HCT116 (cell line): ENCODE results near the gene PLCE1. TPM values are rescaled to one million over a fixed set of nuclear protein-coding genes. Genes with fewer than 3 reads are reported as not detected.

Experiments
- ATAC-seq: fragments of 200-7000 bp; cut with Tn5 transposase; 2 replicates; pipeline ENCODE4 v1.9.1; 2020; ENCODE audit warnings: mild to moderate bottlenecking, moderate library complexity
- BruUV-seq: library from RNA; stranded (reverse); fragments of 400-500 nt; replicated peaks from 2 replicates; lab custom pipeline; 2021; lab: Mats Ljungman, UMichigan
- CTCF ChIA-PET: fragments of 300-600 bp; sonication (Branson Sonifier 250); formaldehyde crosslinking; loops from one replicate; lab custom pipeline; 2021; ENCODE audit warnings: antibody characterized with exemption; lab: Charles Lee
- POLR2A ChIA-PET: fragments of 300-600, 350-600 bp; sonication (Branson Sonifier 250); formaldehyde crosslinking; loops from one replicate; lab custom pipeline; 2021; ENCODE audit warnings: antibody characterized with exemption; lab: Charles Lee
- RAD21 ChIA-PET, 2 experiments: fragments of 300-600 bp; sonication (Branson Sonifier 250); formaldehyde crosslinking; loops; one replicate each; lab custom pipeline; 2023; ENCODE audit warnings: low total read pairs in 2 of 2; ENCODE audit not compliant: uncharacterized antibody in 2 of 2, unreplicated experiment in 2 of 2, low non-redundant PET in 1 of 2; lab: Charles Lee
- DNase-seq: peaks from one replicate; pipeline ENCODE4 v3.0.0-alpha.2; 2010; ENCODE audit warnings: low read depth, low spot score
- H2AFZ ChIP-seq: fragments of 200-600 bp; shearing (Covaris generic), sonication (generic); 2 replicates; pipeline ENCODE4 v1.6.1; 2017; ENCODE audit warnings: low read depth, mixed run types, mixed read lengths, antibody characterized with exemption, low read length; ENCODE audit not compliant: poor library complexity, severe bottlenecking
- H3K27ac ChIP-seq: 2 replicates; pipeline ENCODE4 v1.5.1; 2012; ENCODE audit warnings: low read depth, low read length
- H3K27me3 ChIP-seq: fragments of 200-600 bp; sonication (generic); 2 replicates; pipeline ENCODE4 v1.6.1; 2016; ENCODE audit warnings: mixed run types, low read length, mixed read lengths; ENCODE audit not compliant: insufficient read depth
- H3K36me3 ChIP-seq, 2 experiments: fragments of 200-500 bp in 1 of 2; fragments of 200-600 bp in 1 of 2; sonication (Bioruptor generic) in 1 of 2; sonication (generic) in 1 of 2; 2 replicates each; pipeline versions ENCODE4 v1.5.1 to v1.6.1; 2014 to 2016; ENCODE audit warnings: low read length in 2 of 2, inconsistent platforms in 1 of 2, mixed read lengths in 1 of 2, mixed run types in 1 of 2; ENCODE audit not compliant: insufficient read depth in 2 of 2, control insufficient read depth in 1 of 2
- H3K4me1 ChIP-seq, 2 experiments: fragments of 200-600 bp in 1 of 2; sonication (generic) in 1 of 2; 2 replicates each; pipeline versions ENCODE4 v1.5.1 to v1.6.1; 2012 to 2017; ENCODE audit warnings: low read length in 2 of 2, inconsistent platforms in 1 of 2, mild to moderate bottlenecking in 1 of 2, mixed read lengths in 1 of 2, mixed run types in 1 of 2, moderate library complexity in 1 of 2; ENCODE audit not compliant: insufficient read depth in 2 of 2, control insufficient read depth in 1 of 2
- H3K4me2 ChIP-seq: fragments of 200-600 bp; sonication (generic); 2 replicates; pipeline ENCODE4 v1.6.1; 2017; ENCODE audit warnings: mixed run types, low read length, mixed read lengths
- H3K4me3 ChIP-seq, 2 experiments: fragments of 200-600 bp in 1 of 2; sonication (generic) in 1 of 2; replicated peaks in 1 of 2; 2 replicates each; pipeline ENCODE4 v1.5.1; 2011 to 2016; ENCODE audit warnings: low read length in 2 of 2, control low read depth in 1 of 2, low read depth in 1 of 2, mild to moderate bottlenecking in 1 of 2, mixed read lengths in 1 of 2, mixed run types in 1 of 2
- H3K79me2 ChIP-seq: fragments of 200-600 bp; sonication (generic); 2 replicates; pipeline ENCODE4 v1.6.1; 2017; ENCODE audit warnings: mild to moderate bottlenecking, mixed run types, low read length, moderate library complexity, mixed read lengths; ENCODE audit not compliant: insufficient read depth
- H3K9ac ChIP-seq: fragments of 200-600 bp; sonication (generic); 2 replicates; pipeline ENCODE4 v1.6.1; 2016; ENCODE audit warnings: low read length, mixed read lengths
- H3K9me2 ChIP-seq: fragments of 200-600 bp; sonication (generic), shearing (Covaris generic); 2 replicates; pipeline ENCODE4 v1.6.1; 2017; ENCODE audit warnings: mixed run types, mild to moderate bottlenecking, moderate library complexity; ENCODE audit not compliant: insufficient read depth
- H3K9me3 ChIP-seq, 2 experiments: fragments of 200-500 bp in 1 of 2; fragments of 200-600 bp in 1 of 2; sonication (Bioruptor generic) in 1 of 2; sonication (generic) in 1 of 2; 2 replicates each; pipeline ENCODE4 v1.6.1; 2014 to 2017; ENCODE audit warnings: low read length in 2 of 2, mixed read lengths in 2 of 2, inconsistent platforms in 1 of 2, low read depth in 1 of 2, mild to moderate bottlenecking in 1 of 2, mixed run types in 1 of 2, moderate library complexity in 1 of 2; ENCODE audit not compliant: control insufficient read depth in 1 of 2, insufficient read depth in 1 of 2
- H4K20me1 ChIP-seq: fragments of 200-600 bp; sonication (generic), shearing (Covaris generic); 2 replicates; pipeline ENCODE4 v1.6.1; 2017; ENCODE audit warnings: mixed run types, mild to moderate bottlenecking, moderate library complexity; ENCODE audit not compliant: insufficient read depth
- ATF3 ChIP-seq: IDR thresholded peaks from 2 replicates; pipeline ENCODE4 v1.6.1; 2012
- CEBPB ChIP-seq: IDR thresholded peaks from 2 replicates; pipeline ENCODE4 v1.6.1; 2012; ENCODE audit warnings: low read depth
- CTCF ChIP-seq, 3 experiments: fragments of 200-600 bp in 1 of 3; sonication (generic) in 1 of 3; IDR thresholded peaks in 2 of 3; conservative IDR thresholded peaks in 1 of 3; 2 replicates each; pipeline ENCODE4 v1.5.1; 2012 to 2017; ENCODE audit warnings: low read depth in 2 of 3, low read length in 2 of 3, antibody characterized with exemption in 1 of 3, borderline replicate concordance in 1 of 3, control low read depth in 1 of 3, mild to moderate bottlenecking in 1 of 3, mixed read lengths in 1 of 3, mixed run types in 1 of 3, moderate library complexity in 1 of 3; ENCODE audit not compliant: insufficient read depth in 1 of 3
- EGR1 ChIP-seq: IDR thresholded peaks from 2 replicates; pipeline ENCODE4 v1.6.1; 2012; ENCODE audit warnings: low read depth
- ELF1 ChIP-seq: IDR thresholded peaks from 2 replicates; pipeline ENCODE4 v1.6.1; 2012; ENCODE audit warnings: low read depth, borderline replicate concordance
- EZH2 ChIP-seq: fragments of 200-600 bp; sonication (generic); IDR thresholded peaks from 2 replicates; pipeline ENCODE4 v1.6.1; 2017; ENCODE audit warnings: antibody characterized with exemption, mixed run types
- EZH2phosphoT487 ChIP-seq: fragments of 200-600 bp; IDR thresholded peaks from 2 replicates; pipeline ENCODE4 v1.6.1; 2018; ENCODE audit warnings: antibody characterized with exemption, borderline replicate concordance
- FOSL1 ChIP-seq: IDR thresholded peaks from 2 replicates; pipeline ENCODE4 v1.6.1; 2012; ENCODE audit warnings: low read depth
- JUND ChIP-seq: IDR thresholded peaks from 2 replicates; pipeline ENCODE4 v1.6.1; 2012
- POLR2A ChIP-seq: IDR thresholded peaks from 2 replicates; pipeline ENCODE4 v1.7.0; 2011; ENCODE audit warnings: borderline replicate concordance; ENCODE audit not compliant: insufficient read depth, insufficient read length; ENCODE audit errors: extremely low read depth
- POLR2AphosphoS5 ChIP-seq: IDR thresholded peaks from 2 replicates; pipeline ENCODE4 v1.6.1; 2011; ENCODE audit warnings: mild to moderate bottlenecking, low read depth, low read length, moderate library complexity
- RAD21 ChIP-seq: IDR thresholded peaks from 2 replicates; pipeline ENCODE4 v1.6.1; 2012; ENCODE audit warnings: low read depth, mild to moderate bottlenecking
- REST ChIP-seq: IDR thresholded peaks from 2 replicates; pipeline ENCODE4 v1.6.1; 2012; ENCODE audit warnings: low read depth
- SIN3A ChIP-seq: IDR thresholded peaks from 2 replicates; pipeline ENCODE4 v1.6.1; 2012; ENCODE audit warnings: low read depth
- SP1 ChIP-seq: IDR thresholded peaks from 2 replicates; pipeline ENCODE4 v1.6.1; 2012; ENCODE audit warnings: low read depth
- TCF7L2 ChIP-seq: IDR thresholded peaks from 2 replicates; pipeline ENCODE4 v1.7.0; 2011; ENCODE audit warnings: borderline replicate concordance, inconsistent platforms; ENCODE audit not compliant: insufficient read depth, insufficient read length; ENCODE audit errors: extremely low read depth
- YY1 ChIP-seq: IDR thresholded peaks from 2 replicates; pipeline ENCODE4 v1.6.1; 2011; ENCODE audit warnings: low read length, low read depth, moderate library complexity, mild to moderate bottlenecking; ENCODE audit not compliant: insufficient replicate concordance; ENCODE audit errors: extremely low read depth
- ZFX ChIP-seq: fragments of 450-650 bp; IDR thresholded peaks from 2 replicates; pipeline ENCODE4 v1.6.1; 2017
- intact Hi-C: fragments of 100-400 bp; cut with micrococcal nuclease; formaldehyde crosslinking; loops from 2 replicates; pipeline ENCODE4 v1.10.0; 2022
- total RNA-seq: library from RNA; stranded (reverse); gene quantifications from one replicate; pipeline ENCODE4 v1.2.1, GENCODE V29; 2021; ENCODE audit not compliant: unreplicated experiment
- TF ChIP-seq, protein P1 (sequence below): IDR thresholded peaks from 2 replicates; pipeline ENCODE4 v1.6.1; 2011; ENCODE audit warnings: mild to moderate bottlenecking, low read length, moderate library complexity; ENCODE audit not compliant: insufficient replicate concordance; ENCODE audit errors: extremely low read depth

Gene PLCE1
- total RNA-seq, 1 experiment from 2014 or later = 2.5 TPM

DNA sequence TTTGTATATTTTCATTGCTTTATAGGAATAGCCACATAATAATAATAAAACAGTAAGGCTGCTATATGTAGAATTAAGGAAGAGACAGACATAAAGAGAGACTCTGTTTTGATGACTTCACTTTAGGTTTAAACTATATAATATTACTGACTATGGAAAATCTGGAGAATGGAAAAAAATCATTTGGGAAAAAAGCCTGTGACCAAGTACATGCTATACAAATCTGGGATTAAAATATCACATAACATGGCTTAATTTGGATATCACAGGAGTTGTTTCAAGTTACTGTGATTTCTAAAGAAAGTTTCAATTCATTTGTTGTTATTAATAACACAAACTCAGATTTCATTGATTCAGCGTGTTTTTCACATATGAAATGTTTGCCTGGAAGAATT, 7.7 kb downstream of the PLCE1 start:
- Histone ChIP-seq H3K79me2 (no peaks in the 10 kb centered on the region), H3K27ac (no peak overlapping the region), H3K4me3 (no peak overlapping the region), H4K20me1 (no peaks in the 10 kb centered on the region), H3K27me3 (no peaks in the 10 kb centered on the region), H3K36me3 (no peaks in the 10 kb centered on the region), H3K4me2 (no peak overlapping the region), H3K9me3 (no peaks in the 10 kb centered on the region)
- no peak for ATAC-seq
- RAD21 ChIA-PET = no interaction called here
- DNase-seq = no peak
- intact Hi-C loops = no loop called here
- TF ChIP-seq SP1 = no peak
- TF ChIP-seq ELF1 = no peak
- TF ChIP-seq, protein P1, sequence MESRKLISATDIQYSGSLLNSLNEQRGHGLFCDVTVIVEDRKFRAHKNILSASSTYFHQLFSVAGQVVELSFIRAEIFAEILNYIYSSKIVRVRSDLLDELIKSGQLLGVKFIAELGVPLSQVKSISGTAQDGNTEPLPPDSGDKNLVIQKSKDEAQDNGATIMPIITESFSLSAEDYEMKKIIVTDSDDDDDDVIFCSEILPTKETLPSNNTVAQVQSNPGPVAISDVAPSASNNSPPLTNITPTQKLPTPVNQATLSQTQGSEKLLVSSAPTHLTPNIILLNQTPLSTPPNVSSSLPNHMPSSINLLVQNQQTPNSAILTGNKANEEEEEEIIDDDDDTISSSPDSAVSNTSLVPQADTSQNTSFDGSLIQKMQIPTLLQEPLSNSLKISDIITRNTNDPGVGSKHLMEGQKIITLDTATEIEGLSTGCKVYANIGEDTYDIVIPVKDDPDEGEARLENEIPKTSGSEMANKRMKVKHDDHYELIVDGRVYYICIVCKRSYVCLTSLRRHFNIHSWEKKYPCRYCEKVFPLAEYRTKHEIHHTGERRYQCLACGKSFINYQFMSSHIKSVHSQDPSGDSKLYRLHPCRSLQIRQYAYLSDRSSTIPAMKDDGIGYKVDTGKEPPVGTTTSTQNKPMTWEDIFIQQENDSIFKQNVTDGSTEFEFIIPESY = no peak
- no peak for TF ChIP-seq CTCF (IDR thresholded peaks at IDR 0.05 in 2 of 3, conservative IDR thresholded peaks at IDR 0.05 in 1 of 3; ENCODE audit: borderline replicate concordance in 1 of 3, insufficient read depth in 1 of 3, low read depth in 2 of 3, low read length in 2 of 3)
- no peak for TF ChIP-seq SIN3A
- no peak for TF ChIP-seq FOSL1
- no peak for TF ChIP-seq EZH2phosphoT487
- no peak for TF ChIP-seq POLR2AphosphoS5
- no peak for TF ChIP-seq POLR2A
- no peak for TF ChIP-seq TCF7L2
- TF ChIP-seq YY1 = no peak
- no peak for TF ChIP-seq EGR1
- TF ChIP-seq ATF3 = no peak
- no peak for TF ChIP-seq CEBPB
- TF ChIP-seq ZFX = no peak
- no peak for TF ChIP-seq REST
- no peak for TF ChIP-seq JUND
- no peak for TF ChIP-seq RAD21
- TF ChIP-seq EZH2 = no peak
- TF ChIP-seq, all 23 proteins: peak for 0
- Histone ChIP-seq H2AFZ (no peak overlapping the region), H3K9ac (no peak overlapping the region), H3K9me2 (no peaks in the 10 kb centered on the region), H3K4me1 (no peaks in the 10 kb centered on the region)
- ChIA-PET CTCF (no interaction called here), POLR2A (no interaction called here)
- BruUV-seq = no TSS peak
